HL-60 (cell line): ENCODE results near the gene L3MBTL4.

Experiments used
- CTCF ChIP-seq: IDR thresholded peaks from one replicate; pipeline ENCODE4 v1.5.1; 2011; ENCODE audit warnings: low read length, control low read depth, inconsistent platforms; ENCODE audit not compliant: insufficient read depth
- GABPA ChIP-seq: IDR thresholded peaks from 2 replicates; pipeline ENCODE4 v1.6.1; 2012; ENCODE audit warnings: low read depth
- POLR2AphosphoS5 ChIP-seq: IDR thresholded peaks from 2 replicates; pipeline ENCODE4 v1.6.1; 2012; ENCODE audit warnings: low read depth
- REST ChIP-seq: IDR thresholded peaks from 2 replicates; pipeline ENCODE4 v1.6.1; 2012; ENCODE audit warnings: low read depth; ENCODE audit not compliant: insufficient replicate concordance
- SPI1 ChIP-seq: IDR thresholded peaks from 2 replicates; pipeline ENCODE4 v1.6.1; 2012; ENCODE audit warnings: low read depth, mild to moderate bottlenecking, borderline replicate concordance

- TF ChIP-seq CTCF (no peak), POLR2AphosphoS5 (no peak), REST (no peak), SPI1 (no peak), GABPA (no peak)
Measured at GRCh38 chr18:6024745-6025248, 389.9 kb downstream of the L3MBTL4 start.
